22Rv1 (cell line): ENCODE measurements around the gene OLFM1.

Experiments
- ZFX ChIP-seq: fragments of 450-650 bp; IDR thresholded peaks from 2 replicates; pipeline ENCODE4 v1.6.1; 2017; ENCODE audit warnings: antibody characterized with exemption, borderline replicate concordance
- TF ChIP-seq, protein P1 (sequence below): fragments of 450-650 bp; IDR thresholded peaks from 2 replicates; pipeline ENCODE4 v1.5.1; 2017; ENCODE audit warnings: mild to moderate bottlenecking

DNA sequence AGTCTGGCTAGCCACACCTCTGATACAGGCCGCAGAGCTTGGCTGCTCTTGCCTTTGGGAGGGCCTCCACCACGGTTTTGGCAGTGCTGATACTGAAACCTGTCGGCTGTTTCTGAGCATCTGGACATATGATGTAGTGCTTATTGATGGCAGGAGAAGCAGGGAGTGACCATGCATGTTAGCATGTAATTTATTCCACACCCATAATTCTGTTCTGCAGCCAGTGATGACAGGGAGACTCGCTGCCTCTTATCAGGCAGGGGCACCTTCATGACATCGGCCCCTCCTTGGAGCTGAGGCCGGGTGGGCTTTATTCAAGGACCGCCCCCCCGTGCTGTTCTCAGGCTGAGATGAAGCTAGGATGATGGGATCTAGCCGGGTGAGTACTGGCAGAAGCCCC, 49.0 kb downstream of the OLFM1 start:
- TF ChIP-seq, protein P1, sequence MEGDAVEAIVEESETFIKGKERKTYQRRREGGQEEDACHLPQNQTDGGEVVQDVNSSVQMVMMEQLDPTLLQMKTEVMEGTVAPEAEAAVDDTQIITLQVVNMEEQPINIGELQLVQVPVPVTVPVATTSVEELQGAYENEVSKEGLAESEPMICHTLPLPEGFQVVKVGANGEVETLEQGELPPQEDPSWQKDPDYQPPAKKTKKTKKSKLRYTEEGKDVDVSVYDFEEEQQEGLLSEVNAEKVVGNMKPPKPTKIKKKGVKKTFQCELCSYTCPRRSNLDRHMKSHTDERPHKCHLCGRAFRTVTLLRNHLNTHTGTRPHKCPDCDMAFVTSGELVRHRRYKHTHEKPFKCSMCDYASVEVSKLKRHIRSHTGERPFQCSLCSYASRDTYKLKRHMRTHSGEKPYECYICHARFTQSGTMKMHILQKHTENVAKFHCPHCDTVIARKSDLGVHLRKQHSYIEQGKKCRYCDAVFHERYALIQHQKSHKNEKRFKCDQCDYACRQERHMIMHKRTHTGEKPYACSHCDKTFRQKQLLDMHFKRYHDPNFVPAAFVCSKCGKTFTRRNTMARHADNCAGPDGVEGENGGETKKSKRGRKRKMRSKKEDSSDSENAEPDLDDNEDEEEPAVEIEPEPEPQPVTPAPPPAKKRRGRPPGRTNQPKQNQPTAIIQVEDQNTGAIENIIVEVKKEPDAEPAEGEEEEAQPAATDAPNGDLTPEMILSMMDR: no peak
- TF ChIP-seq ZFX: no peak
